H1 (cell line): ENCODE measurements around the gene ZNF45. TPM values are rescaled to one million over a fixed set of nuclear protein-coding genes. Genes with fewer than 3 reads are reported as not detected.

Source experiments
- BRCA1 ChIP-seq: IDR thresholded peaks from 2 replicates; pipeline ENCODE4 v1.6.1; 2012; ENCODE audit warnings: low read depth, low read length, improper control_type of control experiment
- POLR2A ChIP-seq, 2 experiments: IDR thresholded peaks; 1 replicate in 1 of 2; 2 replicates in 1 of 2; pipeline ENCODE4 v1.6.1; 2011; ENCODE audit warnings: low read depth in 2 of 2, low read length in 2 of 2, mild to moderate bottlenecking in 2 of 2; ENCODE audit errors: control extremely low read depth in 1 of 2
- polyA plus RNA-seq, 7 experiments: library from polyadenylated mRNA; depleted of rRNA in 3 of 7; stranded (reverse) in 5 of 7; unstranded in 2 of 7; fragments of >200 nt in 5 of 7; fragments of 200-250 nt in 2 of 7; gene quantifications; 1 replicate in 5 of 7; 2 replicates in 1 of 7; 4 replicates in 1 of 7; pipeline versions ENCODE4 v1.2.1 to v1.2.3, GENCODE V29; 2011 to 2013; ENCODE audit warnings: missing spikeins in 2 of 7, mixed read lengths in 2 of 7
- total RNA-seq: library from RNA; stranded (reverse); fragmentation: NEBNext Ultra II Directional; extraction: Animal tissue kit (Norgen Biotek cat#: 25700); gene quantifications from 2 replicates; pipeline ENCODE4 v1.2.1, GENCODE V29; 2021

ZNF45 gene
- total and polyA plus RNA-seq, 2 of the 8 experiments (the other 6 are each of a cell fraction or from before 2014, with no cell fraction given): 4.6 to 16.2 TPM

GRCh38 chr19:43883864-43884263, 51.2 kb downstream of the ZNF45 start, which contains the start of gene ZNF404 (continued):
- TF ChIP-seq BRCA1 (no peak), POLR2A (IDR thresholded peaks at IDR 0.05; ENCODE audit: control extremely low read depth in 1 of 2, low read depth in 2 of 2, low read length in 2 of 2) (no peak)
